K562 (cell line): ENCODE results near the gene FAM174B. TPM values are rescaled to one million over a fixed set of nuclear protein-coding genes. Genes with fewer than 3 reads are reported as not detected.

ENCODE experiments used
- ATAC-seq: fragments of 200-7000 bp; cut with Tn5 transposase; 3 replicates; pipeline ENCODE4 v1.9.1; 2020; ENCODE audit warnings: moderate library complexity
- BruUV-seq: library from RNA; stranded (reverse); fragments of 400-500 nt; replicated peaks from 2 replicates; lab custom pipeline; 2021; lab: Mats Ljungman, UMichigan
- CTCF ChIA-PET: fragments of 300-600 bp; formaldehyde crosslinking; extraction: SDS; loops from one replicate; lab custom pipeline; 2021; ENCODE audit warnings: low intra/inter-chr PET ratio; lab: Yijun Ruan, JAX
- POLR2A ChIA-PET: fragments of 300-600, 350-650 bp; sonication (Branson Sonifier 250); formaldehyde crosslinking; extraction: SDS; loops from one replicate; lab custom pipeline; 2021; ENCODE audit warnings: antibody characterized with exemption, inconsistent platforms; lab: Yijun Ruan, JAX
- DNase-seq, 4 experiments: peaks; one replicate each; pipeline versions ENCODE4 v3.0.0 to v3.0.0-alpha.2; 2011 to 2018; ENCODE audit warnings: low spot score in 3 of 4, mixed read lengths in 3 of 4; ENCODE audit errors: extremely low read depth in 1 of 4
- FAIRE-seq: peaks from 2 replicates; lab custom pipeline; 2011; peaks lifted over from hg19 to GRCh38; lab: Jason Lieb, UNC
- H2AFZ ChIP-seq: 2 replicates; pipeline ENCODE4 v1.6.0; 2011; ENCODE audit warnings: low read depth, low read length, control low read depth, inconsistent platforms
- H3K27ac ChIP-seq: fragments of 200-600 bp; 3 replicates; pipeline ENCODE4 v1.8.0; 2011; ENCODE audit warnings: low read depth, mild to moderate bottlenecking, control low read depth, inconsistent platforms, low read length, moderate library complexity, mixed read lengths; ENCODE audit errors: extremely low read depth
- H3K27me3 ChIP-seq, 2 experiments: fragments of 300-600 bp in 1 of 2; 2 replicates in 1 of 2; 3 replicates in 1 of 2; pipeline versions ENCODE4 v1.6.0 to v1.8.0; 2011; ENCODE audit warnings: inconsistent platforms in 2 of 2, low read length in 2 of 2, mild to moderate bottlenecking in 1 of 2, mixed read lengths in 1 of 2, moderate library complexity in 1 of 2; ENCODE audit not compliant: control insufficient read depth in 2 of 2, insufficient read depth in 2 of 2
- H3K36me3 ChIP-seq: fragments of 300-600 bp; 3 replicates; pipeline ENCODE4 v1.8.0; 2011; ENCODE audit warnings: mild to moderate bottlenecking, low read length, inconsistent platforms; ENCODE audit not compliant: control insufficient read depth, insufficient read depth
- H3K4me1 ChIP-seq, 2 experiments: fragments of 200-600 bp in 1 of 2; replicated peaks in 1 of 2; 2 replicates in 1 of 2; 3 replicates in 1 of 2; pipeline versions ENCODE4 v1.5.1 to v1.8.0; 2011; ENCODE audit warnings: inconsistent platforms in 2 of 2, low read length in 2 of 2, mild to moderate bottlenecking in 1 of 2, mixed read lengths in 1 of 2, moderate library complexity in 1 of 2; ENCODE audit not compliant: control insufficient read depth in 2 of 2, insufficient read depth in 2 of 2
- H3K4me2 ChIP-seq: 2 replicates; pipeline ENCODE4 v1.6.1; 2011; ENCODE audit warnings: low read length, control low read depth, inconsistent platforms, mixed read lengths; ENCODE audit not compliant: insufficient read depth
- H3K4me3 ChIP-seq: fragments of 200-600 bp; sonication (generic), shearing (Covaris generic); 2 replicates; pipeline ENCODE4 v1.5.1; 2016; ENCODE audit warnings: control low read depth, inconsistent platforms
- H3K79me2 ChIP-seq: fragments of 200-600 bp; 3 replicates; pipeline ENCODE4 v1.8.0; 2011; ENCODE audit warnings: low read length, inconsistent platforms; ENCODE audit not compliant: control insufficient read depth, insufficient read depth
- H3K9ac ChIP-seq, 2 experiments: 2 replicates each; pipeline versions ENCODE4 v1.6.0 to v1.6.1; 2011; ENCODE audit warnings: low read depth in 2 of 2, low read length in 2 of 2, control low read depth in 1 of 2, inconsistent platforms in 1 of 2, mild to moderate bottlenecking in 1 of 2, mixed read lengths in 1 of 2; ENCODE audit not compliant: insufficient read depth in 1 of 2
- H3K9me1 ChIP-seq: one replicate; pipeline ENCODE4 v1.6.0; 2011; ENCODE audit warnings: inconsistent platforms, mild to moderate bottlenecking, low read length, moderate library complexity; ENCODE audit not compliant: control insufficient read depth, insufficient read depth
- H3K9me3 ChIP-seq: replicated peaks from 2 replicates; pipeline ENCODE4 v1.5.1; 2011; ENCODE audit warnings: low read depth, low read length, inconsistent platforms; ENCODE audit not compliant: control insufficient read depth, insufficient read depth
- H4K20me1 ChIP-seq: replicated peaks from 2 replicates; pipeline ENCODE4 v1.6.1; 2011; ENCODE audit warnings: low read length, inconsistent platforms, mixed read lengths; ENCODE audit not compliant: control insufficient read depth, insufficient read depth
- BRCA1 ChIP-seq, 2 experiments: fragments of 450-650 bp in 1 of 2; sonication (generic) in 1 of 2; formaldehyde crosslinking in 1 of 2; IDR thresholded peaks; 2 replicates each; pipeline versions ENCODE4 v1.5.0 to v1.6.1; 2017 to 2020; ENCODE audit warnings: mild to moderate bottlenecking in 1 of 2, missing genetic modification reagents in 1 of 2
- HLTF ChIP-seq: fragments of 450-650 bp; IDR thresholded peaks from 2 replicates; pipeline ENCODE4 v1.6.1; 2016
- HNRNPUL1 ChIP-seq: fragments of 200-400 bp; formaldehyde crosslinking; IDR thresholded peaks from 2 replicates; pipeline ENCODE4 v1.6.1; 2017; ENCODE audit warnings: low read length
- L3MBTL2 ChIP-seq: fragments of 450-650 bp; IDR thresholded peaks from 2 replicates; pipeline ENCODE4 v1.6.1; 2016; ENCODE audit warnings: mild to moderate bottlenecking, moderate library complexity
- POLR2A ChIP-seq: fragments of 450-650 bp; conservative IDR thresholded peaks from 2 replicates; pipeline ENCODE4 v1.6.1; 2016
- UBTF ChIP-seq, 2 experiments: IDR thresholded peaks; 2 replicates each; pipeline ENCODE4 v1.6.1; 2012; ENCODE audit warnings: improper control_type of control experiment in 2 of 2, low read depth in 2 of 2, low read length in 2 of 2, borderline replicate concordance in 1 of 2
- WGBS: fragments of 100-300 bp; shearing (Covaris generic); methylation state at CpG from one replicate; pipeline ENCODE4 v1.1.6; 2016; ENCODE audit warnings: low coverage, mixed read lengths; ENCODE audit not compliant: insufficient coverage; ENCODE audit errors: missing lambda C conversion rate; 5-methylcytosine and 5-hydroxymethylcytosine counted together
- in situ Hi-C: fragments of 300-500 bp; cut with MboI; formaldehyde crosslinking; loops from 4 replicates; pipeline ENCODE4 v1.15.0; 2018; ENCODE audit warnings: inconsistent platforms, mixed read lengths
- intact Hi-C: fragments of 100-400 bp; cut with micrococcal nuclease; formaldehyde crosslinking; loops from 2 replicates; pipeline ENCODE4 v1.14.2; 2022
- polyA plus RNA-seq, 8 experiments: library from polyadenylated mRNA; depleted of rRNA in 4 of 8; stranded (reverse) in 5 of 8; unstranded in 3 of 8; fragments of >200 nt; fragmentation: Nextera tagmentation in 2 of 8; fragmentation: Illumina TruSeq in 1 of 8; extraction: Ambion mirVana in 2 of 8; extraction: Trizol in 1 of 8; gene quantifications; 2 replicates each; pipeline versions ENCODE4 v1.2.1 to v1.2.3, GENCODE V29; 2011 to 2014; ENCODE audit warnings: inconsistent platforms in 1 of 8, missing spikeins in 1 of 8
- total RNA-seq, 7 experiments: library from RNA; depleted of rRNA in 6 of 7; stranded (reverse); fragments of >200 nt in 6 of 7; fragmentation: Illumina TruSeq in 2 of 7; extraction: Trizol in 2 of 7; gene quantifications; 2 replicates each; pipeline versions ENCODE4 v1.2.1 to v1.2.3, GENCODE V29; 2011 to 2021; ENCODE audit warnings: low replicate concordance in 1 of 7
- TF ChIP-seq, protein P1 (sequence below): fragments of 450-650 bp; formaldehyde crosslinking; IDR thresholded peaks from 2 replicates; pipeline ENCODE4 v1.4.0; 2020; ENCODE audit warnings: mild to moderate bottlenecking
- TF ChIP-seq, protein P2 (sequence below), 3 experiments: fragments of 200-800 bp in 1 of 3; sonication (Bioruptor generic) in 1 of 3; sonication (generic) in 1 of 3; formaldehyde crosslinking in 1 of 3; IDR thresholded peaks; 2 replicates each; pipeline versions ENCODE4 v1.6.1 to v1.8.0; 2016 to 2022; ENCODE audit warnings: mild to moderate bottlenecking in 2 of 3, missing compliant biosample characterization in 2 of 3, missing genetic modification characterization in 2 of 3, missing genetic modification reagents in 1 of 3

Gene FAM174B
- total and polyA plus RNA-seq, 9 of the 15 experiments (the other 6 are each of a cell fraction or from before 2014, with no cell fraction given): 0.39 to 2.7 (median 1.9) TPM; not detected in 1

- TF ChIP-seq HLTF: no peak
- no peak for TF ChIP-seq BRCA1 (IDR thresholded peaks at IDR 0.05)
- no peak for TF ChIP-seq BRCA1 (CRISPR knock-in tag; IDR thresholded peaks at IDR 0.05)
- TF ChIP-seq L3MBTL2: peak; percentile 51
- TF ChIP-seq, protein P1, sequence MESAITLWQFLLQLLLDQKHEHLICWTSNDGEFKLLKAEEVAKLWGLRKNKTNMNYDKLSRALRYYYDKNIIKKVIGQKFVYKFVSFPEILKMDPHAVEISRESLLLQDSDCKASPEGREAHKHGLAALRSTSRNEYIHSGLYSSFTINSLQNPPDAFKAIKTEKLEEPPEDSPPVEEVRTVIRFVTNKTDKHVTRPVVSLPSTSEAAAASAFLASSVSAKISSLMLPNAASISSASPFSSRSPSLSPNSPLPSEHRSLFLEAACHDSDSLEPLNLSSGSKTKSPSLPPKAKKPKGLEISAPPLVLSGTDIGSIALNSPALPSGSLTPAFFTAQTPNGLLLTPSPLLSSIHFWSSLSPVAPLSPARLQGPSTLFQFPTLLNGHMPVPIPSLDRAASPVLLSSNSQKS: no peak
- TF ChIP-seq HNRNPUL1: no peak
Observed at GRCh38 chr15:92665100-92665555, 9.6 kb upstream of the FAM174B start (continued).

DNA sequence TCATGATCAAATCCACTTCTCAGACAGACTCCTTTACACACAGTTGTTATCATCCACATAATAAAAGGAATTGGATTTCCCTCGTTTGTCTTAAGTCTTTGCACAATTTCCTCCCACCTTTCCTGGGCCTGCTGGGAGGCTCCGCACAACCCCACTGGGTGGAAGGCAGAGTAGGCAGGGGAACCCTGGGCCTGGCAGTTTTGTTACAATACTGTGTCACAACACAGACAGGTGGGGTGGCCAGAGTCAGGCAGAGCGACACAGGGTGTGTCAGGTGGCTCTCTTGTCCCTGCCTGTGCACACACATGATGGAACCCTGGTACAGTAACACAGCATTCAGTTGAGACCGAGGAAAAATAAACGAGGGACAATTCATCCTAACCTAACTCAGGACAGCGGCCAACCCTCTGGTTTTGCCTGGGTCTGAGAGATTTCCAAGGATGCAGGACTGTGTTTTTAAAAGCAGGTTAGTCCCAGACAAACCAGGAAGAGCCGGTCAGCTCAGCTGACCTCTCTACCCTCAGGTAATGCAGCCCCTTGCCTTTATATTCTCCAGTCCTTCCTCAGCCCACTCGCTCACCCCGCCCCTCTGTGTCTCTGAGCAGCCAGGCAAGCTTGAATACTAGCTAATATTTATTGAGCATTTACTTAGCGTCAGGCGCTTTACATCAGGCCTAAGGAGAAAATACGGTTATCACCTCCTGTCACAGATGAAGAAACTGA lies 8.8 kb upstream of the FAM174B start:
- 11% methylated on average over 12 of the region's 12 CpGs for whole genome bisulfite sequencing
- DNase-seq (no peak), FAIRE-seq (no peak), ATAC-seq (no peak)
- peak overlapping the region; percentile 28; the same call in 1 of the 2 replicates for H2AFZ ChIP-seq
- CTCF ChIA-PET: no interaction called here
- no peak overlapping the region for H3K9ac ChIP-seq
- no peaks in the 10 kb centered on the region for H3K9me1 ChIP-seq
- in situ Hi-C loops: no loop called here
- no TSS peak for BruUV-seq
- H3K27me3 ChIP-seq: peaks cover 19 to 32% of the 10 kb centered on the region in 2 experiments; a peak in 4 of 5 replicates
- H4K20me1 ChIP-seq: no peaks in the 10 kb centered on the region
- POLR2A ChIA-PET: interaction anchor here (1.2 kb wide), 1 partner anchor 10 kb away, joined by 3 read pairs; no protein-coding TSS in a partner anchor
- no peak overlapping the region for H3K27ac ChIP-seq
- no peak overlapping the region for H3K4me3 ChIP-seq
- no peaks in the 10 kb centered on the region for H3K79me2 ChIP-seq
- H3K4me1 ChIP-seq: peaks cover 0 to 3% of the 10 kb centered on the region in 2 experiments; a peak in 2 of 5 replicates
- H3K36me3 ChIP-seq: no peaks in the 10 kb centered on the region
- no peak overlapping the region for H3K4me2 ChIP-seq
- no peaks in the 10 kb centered on the region for H3K9me3 ChIP-seq
- intact Hi-C loops: no loop called here
- TF ChIP-seq UBTF (IDR thresholded peaks at IDR 0.05; ENCODE audit: borderline replicate concordance in 1 of 2, low read depth in 2 of 2, low read length in 2 of 2) (no peak), POLR2A (no peak)
- TF ChIP-seq, protein P2, sequence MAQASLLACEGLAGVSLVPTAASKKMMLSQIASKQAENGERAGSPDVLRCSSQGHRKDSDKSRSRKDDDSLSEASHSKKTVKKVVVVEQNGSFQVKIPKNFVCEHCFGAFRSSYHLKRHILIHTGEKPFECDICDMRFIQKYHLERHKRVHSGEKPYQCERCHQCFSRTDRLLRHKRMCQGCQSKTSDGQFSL (CRISPR knock-in tag; IDR thresholded peaks at IDR 0.05): no peak
- TF ChIP-seq, protein P2 (tag; IDR thresholded peaks at IDR 0.05): no peak
